Left renal pelvis (tissue), 4 donors: ENCODE measurements around the gene NUMA1. TPM values are rescaled to one million over a fixed set of nuclear protein-coding genes. Genes with fewer than 3 reads are reported as not detected.
A peak's percentile ranks its signal among the peaks of the same experiment; 100 is the strongest.

Source experiments
- DNase-seq, 4 donors: peaks; one replicate each; pipeline ENCODE4 v3.0.0-alpha.2; 2013; ENCODE audit warnings: low read depth in 4 of 4, low spot score in 3 of 4
- polyA plus RNA-seq, 4 donors: library from polyadenylated mRNA; unstranded; fragments of 120-200 nt; gene quantifications; one replicate each; pipeline ENCODE4 v1.2.1, GENCODE V29; 2013; ENCODE audit not compliant: insufficient read length in 4 of 4

NUMA1 gene
- polyA plus RNA-seq, 4 donors = 232 to 325 (median 266) TPM

- DNase-seq = peak; percentile 97 to 98 (median 98)
Measured at GRCh38 chr11:72102946-72103753, 22.8 kb upstream of the NUMA1 start, which contains the start of gene LAMTOR1. Gene LAMTOR1 (minus strand): TSS chr11:72103297. CDS start chr11:72103224, 73 bp downstream.

GRCh38 chr11:72102631-72102945 is 22.2 kb upstream of the NUMA1 start:
- no peak for DNase-seq

- DNase-seq = no peak
Measured at GRCh38 chr11:72102162-72102561, 21.8 kb upstream of the NUMA1 start.

- no peak for DNase-seq
Measured at GRCh38 chr11:72100462-72100861, 20.1 kb upstream of the NUMA1 start.

- no peak for DNase-seq
Measured at GRCh38 chr11:72100009-72100408, 19.7 kb upstream of the NUMA1 start.

- DNase-seq = no peak
Measured at GRCh38 chr11:72098741-72099140, 18.4 kb upstream of the NUMA1 start.

GRCh38 chr11:72091292-72091691 is 10.9 kb upstream of the NUMA1 start:
- peak in 1 of 4 donors; percentile 47 for DNase-seq

GRCh38 chr11:72088076-72088808 is 7.9 kb upstream of the NUMA1 start:
- no peak for DNase-seq

- DNase-seq = no peak
Measured at GRCh38 chr11:72085621-72086351, 5.4 kb upstream of the NUMA1 start.

GRCh38 chr11:72084965-72085364 is 4.6 kb upstream of the NUMA1 start:
- DNase-seq = no peak

- DNase-seq = no peak
Measured at GRCh38 chr11:72084076-72084475, 3.7 kb upstream of the NUMA1 start.

- DNase-seq = no peak
Measured at GRCh38 chr11:72083414-72083813, 3.1 kb upstream of the NUMA1 start.

- no peak for DNase-seq
Measured at GRCh38 chr11:72081821-72082453, 1.6 kb upstream of the NUMA1 start.

GRCh38 chr11:72081184-72081644 is 872 bp upstream of the NUMA1 start:
- DNase-seq = no peak

- no peak for DNase-seq
Measured at GRCh38 chr11:72079819-72080325, 470 bp downstream of the NUMA1 start.

GRCh38 chr11:72078477-72078876 is 1.9 kb downstream of the NUMA1 start:
- DNase-seq = no peak

GRCh38 chr11:72075756-72076155 is 4.6 kb downstream of the NUMA1 start:
- DNase-seq = no peak

GRCh38 chr11:72075109-72075508 is 5.2 kb downstream of the NUMA1 start:
- DNase-seq = no peak

- DNase-seq = no peak
Measured at GRCh38 chr11:72072348-72072747, 8.0 kb downstream of the NUMA1 start.

- DNase-seq = no peak
Measured at GRCh38 chr11:72070491-72070890, 9.9 kb downstream of the NUMA1 start.
